NCI-H146 (cell line): ENCODE results near the gene SQSTM1.

ENCODE experiments used
- DNase-seq: peaks from one replicate; lab custom pipeline; 2025; lab: John Stamatoyannopoulos, UW

SQSTM1 gene

GRCh38 chr5:179806250-179807048 is 14.3 kb upstream of the SQSTM1 start, which contains the start of gene MGAT4B:
Gene MGAT4B, minus strand, starts transcription at chr5:179806866. Its CDS starts 283 bp downstream, at chr5:179806583.
- peak; percentile 70 for DNase-seq

DNA sequence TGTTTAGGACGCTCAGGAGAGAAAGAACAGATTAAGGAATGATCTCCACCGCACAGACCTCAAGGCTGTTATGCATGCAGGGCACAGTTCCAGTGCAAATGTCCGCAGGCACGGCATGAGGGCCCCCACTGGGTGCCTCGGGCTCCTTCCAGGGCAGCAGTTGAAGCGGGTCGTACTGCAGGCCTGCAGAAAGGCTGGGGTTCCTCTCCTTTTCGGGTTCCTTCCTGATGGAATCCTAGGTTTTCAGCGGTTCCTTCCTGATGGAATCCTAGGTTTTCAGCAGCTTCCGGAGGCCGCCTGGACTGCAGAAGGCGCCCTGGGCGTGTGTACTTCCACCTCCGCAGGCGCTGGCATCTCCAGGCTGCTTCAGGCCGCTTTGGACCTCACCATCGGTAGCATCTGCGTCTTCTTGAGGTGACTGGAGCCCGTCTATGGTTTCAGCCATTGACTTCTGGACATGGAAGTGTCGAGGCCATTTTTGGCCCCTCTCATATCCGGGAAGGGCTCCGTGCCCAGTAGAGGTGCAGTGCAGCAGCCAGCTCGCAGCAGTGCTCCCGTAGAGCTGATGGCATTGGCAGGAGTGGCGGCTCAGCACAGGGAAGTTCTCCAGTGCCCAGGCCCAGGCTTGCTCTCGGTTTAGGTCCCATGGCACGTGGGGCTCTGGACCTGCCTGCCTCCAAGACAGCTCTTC is 8.4 kb upstream of the SQSTM1 start:
- no peak for DNase-seq

DNA sequence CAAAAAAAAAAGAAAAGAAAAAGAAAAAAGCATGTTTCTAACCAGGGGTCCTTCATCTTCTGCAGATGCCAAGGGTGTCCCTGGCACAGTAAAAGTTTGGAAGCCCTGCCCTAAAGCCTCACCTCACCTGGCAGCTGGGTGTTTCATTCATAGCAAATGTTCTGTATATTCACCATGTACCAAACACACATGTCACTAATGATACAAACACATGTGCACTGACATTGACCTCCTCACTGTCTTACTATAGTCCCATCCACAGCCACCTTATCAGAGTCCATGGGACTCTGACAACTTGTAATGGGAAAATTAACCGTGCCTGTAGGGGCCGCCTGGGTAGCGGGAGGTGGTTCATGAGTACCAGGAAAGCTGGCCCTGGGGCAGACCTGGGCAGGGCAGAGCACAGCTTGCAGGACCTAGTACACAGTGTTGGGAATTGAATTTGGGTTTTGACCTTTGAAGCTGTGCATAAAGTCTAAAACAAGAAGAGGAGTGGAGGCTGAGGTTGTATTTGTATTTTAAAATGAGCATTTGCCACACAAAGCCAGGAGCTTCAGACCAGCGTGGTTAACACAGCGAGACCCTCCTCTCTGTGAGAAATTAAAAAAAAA is 7.6 kb upstream of the SQSTM1 start:
- no peak for DNase-seq

GRCh38 chr5:179814090-179814489 is 6.6 kb upstream of the SQSTM1 start:
- DNase-seq: no peak

- no peak for DNase-seq
Observed at GRCh38 chr5:179815491-179816249, 5.0 kb upstream of the SQSTM1 start.

- DNase-seq: no peak
Observed at GRCh38 chr5:179816401-179816795, 4.3 kb upstream of the SQSTM1 start.

GRCh38 chr5:179816796-179817469 is 3.8 kb upstream of the SQSTM1 start:
- no peak for DNase-seq

- DNase-seq: no peak
Observed at GRCh38 chr5:179817470-179817840, 3.2 kb upstream of the SQSTM1 start.

DNA sequence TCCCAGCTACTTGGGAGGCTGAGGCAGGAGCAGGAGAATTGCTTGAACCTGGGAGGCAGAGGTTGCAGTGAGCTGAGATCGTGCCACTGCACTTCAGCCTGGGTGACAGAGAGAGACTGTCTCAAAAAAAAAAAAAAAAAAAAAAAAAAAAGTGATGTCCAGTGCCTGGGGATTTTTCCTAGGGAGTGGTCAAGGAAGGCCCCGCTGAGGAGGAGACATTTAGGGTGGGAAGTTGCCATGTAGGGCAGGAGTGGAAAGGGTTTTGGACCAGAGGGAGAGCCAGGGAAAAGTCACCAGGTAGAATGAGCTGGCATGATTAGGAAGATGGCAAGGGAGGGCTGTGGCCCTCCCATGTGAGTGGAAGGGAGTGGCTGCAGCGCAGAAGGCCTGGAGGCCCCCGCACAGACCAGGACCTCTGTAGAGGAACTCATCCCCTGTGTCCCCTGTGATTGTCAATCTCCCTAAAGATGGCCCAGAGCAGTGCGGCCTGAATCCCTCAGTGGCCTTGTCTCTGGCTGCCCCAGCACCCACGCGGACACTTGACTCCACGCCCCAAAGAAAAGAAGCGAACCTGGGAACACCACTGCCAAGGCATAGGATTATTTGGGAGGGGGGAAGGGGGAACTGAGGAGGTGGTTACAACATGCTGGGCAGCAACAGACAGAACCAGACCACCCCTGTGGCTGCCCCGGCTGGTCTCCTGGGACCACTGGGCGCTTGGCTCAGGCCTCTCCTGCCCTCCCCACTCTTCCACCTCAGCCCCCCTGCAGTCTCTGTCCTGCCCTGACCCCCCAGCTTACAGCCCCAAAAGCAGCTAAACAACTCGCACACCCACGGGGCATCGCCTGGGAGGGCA is 2.6 kb upstream of the SQSTM1 start:
- DNase-seq: no peak

DNA sequence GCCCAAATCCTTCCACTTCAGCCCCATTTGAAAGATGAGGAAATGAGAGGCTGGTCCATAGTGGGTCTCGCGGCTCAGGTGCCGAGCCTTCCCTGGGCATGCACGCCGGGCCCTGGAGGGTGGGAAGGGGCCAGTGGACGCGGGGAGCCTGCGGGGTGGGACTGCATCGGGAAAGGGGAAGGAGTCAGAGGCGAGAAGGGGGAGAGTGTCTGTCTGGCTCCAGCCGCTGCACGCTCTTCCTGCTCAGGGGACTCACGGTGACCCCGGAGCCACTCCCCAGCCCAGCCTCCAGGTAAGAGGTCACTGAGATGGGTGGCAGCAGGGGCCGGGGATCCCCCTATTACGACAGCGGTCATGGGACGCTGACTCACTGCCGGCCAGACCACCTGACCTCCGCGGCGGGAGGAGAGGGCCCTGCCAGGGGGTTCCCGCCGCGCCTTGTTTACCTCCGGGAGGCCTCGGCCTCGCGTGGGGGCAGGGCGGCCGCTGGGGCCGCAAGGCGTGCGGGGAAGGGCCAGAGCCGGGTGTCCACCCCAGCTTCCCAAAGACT is 1.9 kb upstream of the SQSTM1 start:
- peak; percentile 83 for DNase-seq

DNA sequence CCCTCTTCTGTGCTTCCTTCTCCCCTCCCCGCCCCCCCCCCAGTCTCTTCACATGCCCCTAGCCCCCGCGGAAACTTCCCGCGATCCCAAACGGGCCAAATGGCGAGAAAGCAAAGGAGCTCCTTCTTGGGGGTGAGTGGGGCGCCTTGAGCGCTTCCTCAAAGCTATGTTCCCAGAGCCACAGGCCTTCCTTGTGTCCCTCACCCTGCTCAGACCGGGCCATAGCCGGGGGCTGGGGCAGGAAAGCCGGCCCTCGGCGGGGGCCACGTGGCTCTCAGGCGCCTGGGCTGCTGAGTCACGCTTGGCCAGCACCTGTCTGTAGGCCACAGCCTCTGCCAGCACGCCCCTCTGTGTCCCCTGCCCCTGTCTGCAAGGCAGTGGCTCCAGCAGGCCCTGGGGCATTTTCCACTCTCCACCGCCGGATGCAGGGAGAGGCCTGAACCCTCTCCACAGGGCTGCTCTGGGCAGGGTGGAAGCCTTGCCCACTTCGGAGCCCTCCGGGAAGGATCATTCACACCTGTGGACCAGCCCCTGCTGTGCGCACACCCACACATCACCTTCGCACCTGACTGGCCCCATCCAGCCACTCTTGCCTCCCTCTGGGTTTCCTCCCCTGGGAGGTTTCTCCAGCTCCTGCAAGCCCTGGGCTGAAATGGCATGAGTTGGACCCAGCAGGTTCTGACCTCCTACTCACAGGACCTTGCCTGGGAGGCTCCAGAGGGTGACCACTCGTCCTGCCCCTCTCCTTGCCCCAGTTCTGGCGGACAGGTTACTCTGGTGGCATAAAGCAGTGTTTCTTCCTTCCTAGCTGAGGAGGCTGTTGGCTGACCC is 1.2 kb upstream of the SQSTM1 start:
- DNase-seq: peak; percentile 88

- DNase-seq: no peak
Observed at GRCh38 chr5:179820127-179820482, 600 bp upstream of the SQSTM1 start.

GRCh38 chr5:179821298-179822058 is 773 bp downstream of the SQSTM1 start:
- peak; percentile 82 for DNase-seq

GRCh38 chr5:179822059-179822432 is 1.3 kb downstream of the SQSTM1 start:
- no peak for DNase-seq

DNA sequence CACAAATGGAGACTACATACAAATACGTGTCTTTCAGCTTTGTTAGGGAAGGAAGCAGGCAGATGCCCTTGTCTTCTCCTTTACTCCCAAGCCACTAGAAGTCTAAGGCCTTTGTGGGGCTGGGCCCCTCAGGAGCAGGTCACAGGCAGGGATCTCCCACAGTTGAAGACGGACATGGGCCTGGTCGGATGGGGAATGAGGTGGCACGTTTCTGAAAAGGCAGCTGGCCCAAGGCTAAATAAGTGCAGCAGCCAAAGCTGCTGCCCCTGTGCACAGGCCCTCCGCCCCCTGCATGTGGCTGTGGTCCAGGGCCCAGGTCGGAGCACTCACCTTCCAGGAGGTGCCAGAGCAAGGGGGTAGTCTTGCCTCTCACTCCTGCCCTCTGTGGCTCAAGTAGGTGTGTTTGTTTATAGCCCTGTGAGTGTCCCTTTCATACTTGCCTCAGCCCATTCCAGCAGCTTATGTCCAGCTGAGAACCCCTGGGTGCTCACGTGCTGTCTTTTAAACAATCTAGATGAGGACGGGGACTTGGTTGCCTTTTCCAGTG is 1.8 kb downstream of the SQSTM1 start:
- DNase-seq: no peak

DNA sequence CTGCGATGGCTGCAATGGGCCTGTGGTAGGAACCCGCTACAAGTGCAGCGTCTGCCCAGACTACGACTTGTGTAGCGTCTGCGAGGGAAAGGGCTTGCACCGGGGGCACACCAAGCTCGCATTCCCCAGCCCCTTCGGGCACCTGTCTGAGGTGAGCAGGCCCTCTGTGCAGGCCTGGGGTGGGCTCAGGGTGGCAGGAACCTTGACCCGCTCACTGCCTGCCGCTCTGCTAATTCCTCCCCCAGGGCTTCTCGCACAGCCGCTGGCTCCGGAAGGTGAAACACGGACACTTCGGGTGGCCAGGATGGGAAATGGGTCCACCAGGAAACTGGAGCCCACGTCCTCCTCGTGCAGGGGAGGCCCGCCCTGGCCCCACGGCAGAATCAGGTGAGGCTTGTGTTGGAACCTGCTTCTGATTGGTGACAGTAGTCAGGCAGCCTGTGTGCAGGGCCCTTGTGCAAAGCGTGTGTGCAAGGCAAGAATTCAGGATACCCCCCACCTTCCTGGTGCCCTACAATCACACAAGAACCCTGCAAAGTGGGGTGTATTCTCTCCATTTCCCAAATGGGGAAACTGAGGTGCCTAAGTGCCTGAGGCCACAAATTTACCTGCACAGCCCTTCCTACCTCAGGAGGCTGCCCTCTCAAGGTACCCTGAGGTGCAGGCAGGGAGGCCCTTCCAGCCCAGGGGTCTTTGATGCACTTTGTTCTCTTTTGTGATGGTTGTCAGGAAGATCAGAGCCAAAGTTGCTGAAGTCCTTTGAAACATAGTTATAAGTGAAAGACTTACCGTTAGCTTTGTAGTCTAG is 3.4 kb downstream of the SQSTM1 start:
- DNase-seq: no peak

- no peak for DNase-seq
Observed at GRCh38 chr5:179824745-179825112, 4.0 kb downstream of the SQSTM1 start.

- DNase-seq: no peak
Observed at GRCh38 chr5:179825655-179826182, 5.0 kb downstream of the SQSTM1 start.
